ENCODE measurements around the gene ETF1. TPM values are rescaled to one million over a fixed set of nuclear protein-coding genes. Genes with fewer than 3 reads are reported as not detected.

Gene ETF1
- total RNA-seq, 1 donor from 2014 or later: 102 TPM

DNA sequence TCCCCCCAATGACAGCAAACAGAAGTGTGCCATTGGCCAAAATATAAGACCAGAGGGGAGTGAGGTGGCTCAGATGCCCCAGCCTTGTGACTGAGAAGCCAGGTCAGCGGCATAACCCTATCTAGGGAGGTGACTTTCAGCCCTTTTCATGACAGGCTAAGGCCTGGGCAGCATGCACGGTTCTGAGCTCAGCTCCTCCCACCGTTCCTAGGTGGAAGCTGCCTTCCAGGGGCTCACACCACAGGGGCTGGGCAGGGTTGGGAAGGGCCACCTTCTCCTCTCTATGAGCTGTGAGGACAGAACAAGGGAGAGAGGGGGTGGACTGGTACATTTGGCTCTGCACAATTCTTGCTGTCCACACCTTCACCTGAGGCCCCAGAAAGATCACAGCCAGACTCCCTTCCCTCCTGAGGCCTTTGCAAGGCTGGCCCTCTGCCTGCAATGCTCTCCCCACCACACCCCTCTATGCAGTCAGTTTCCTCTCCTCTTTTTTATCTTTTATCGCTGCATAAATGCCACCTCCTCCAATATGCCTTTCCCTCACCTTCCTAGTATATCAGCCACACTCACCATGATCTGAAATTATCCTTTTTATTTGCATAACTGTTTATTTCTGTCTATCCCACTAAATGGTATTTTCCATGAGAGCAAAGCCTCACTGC, 82.9 kb downstream of the ETF1 start:
- DNase-seq: no peak

DNA sequence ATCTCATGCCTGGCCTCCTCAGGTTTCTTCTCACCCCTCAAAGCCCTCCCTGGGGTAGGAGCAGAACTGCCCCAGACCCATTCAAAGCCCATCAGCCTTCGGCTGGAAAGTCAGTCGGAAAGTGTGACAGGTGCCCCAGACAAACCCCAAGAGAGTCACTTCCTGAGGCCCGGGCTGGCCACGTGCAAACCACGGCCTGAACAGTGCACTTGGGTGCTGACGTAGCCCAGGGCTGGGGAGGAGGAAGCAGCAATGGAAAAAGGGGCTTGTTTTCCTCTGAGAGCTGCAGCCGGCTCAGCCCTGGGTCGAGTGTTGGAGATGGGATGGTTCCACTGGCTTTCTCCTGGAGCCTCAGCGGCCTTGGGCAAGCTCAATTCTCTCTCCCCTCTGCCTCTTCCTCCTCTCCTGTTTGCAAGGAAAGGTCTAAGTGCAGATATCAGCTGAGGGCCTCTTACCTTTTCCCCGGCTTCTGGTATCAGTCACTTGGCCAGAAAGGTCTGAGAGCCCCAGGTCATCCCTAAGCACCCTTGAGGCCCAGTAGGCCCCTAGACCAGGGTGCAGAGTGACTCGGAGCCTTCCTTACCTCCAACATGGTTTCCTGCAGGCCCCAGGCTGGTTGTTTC, 83.6 kb downstream of the ETF1 start:
- DNase-seq: peak; percentile 76

DNA sequence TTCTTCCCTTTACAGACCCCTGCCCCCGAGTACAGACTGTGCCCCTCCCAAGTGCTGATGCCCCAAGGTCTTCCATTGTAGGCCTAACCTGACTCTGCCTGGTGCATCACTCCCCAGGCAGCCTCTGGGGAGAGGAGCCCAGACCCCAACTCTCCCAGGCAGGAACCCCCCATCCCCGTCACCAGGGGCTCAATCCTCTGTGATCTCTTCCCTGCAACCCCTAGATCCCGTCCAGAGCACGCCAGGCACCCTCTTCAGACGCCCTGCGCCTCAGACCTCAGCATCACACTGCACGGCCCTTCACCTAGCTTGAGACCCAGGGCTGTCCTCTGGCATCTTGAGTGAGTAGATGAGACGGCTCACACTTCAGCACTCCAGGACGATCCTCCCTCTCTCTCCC, 84.2 kb downstream of the ETF1 start:
- no peak for DNase-seq

DNA sequence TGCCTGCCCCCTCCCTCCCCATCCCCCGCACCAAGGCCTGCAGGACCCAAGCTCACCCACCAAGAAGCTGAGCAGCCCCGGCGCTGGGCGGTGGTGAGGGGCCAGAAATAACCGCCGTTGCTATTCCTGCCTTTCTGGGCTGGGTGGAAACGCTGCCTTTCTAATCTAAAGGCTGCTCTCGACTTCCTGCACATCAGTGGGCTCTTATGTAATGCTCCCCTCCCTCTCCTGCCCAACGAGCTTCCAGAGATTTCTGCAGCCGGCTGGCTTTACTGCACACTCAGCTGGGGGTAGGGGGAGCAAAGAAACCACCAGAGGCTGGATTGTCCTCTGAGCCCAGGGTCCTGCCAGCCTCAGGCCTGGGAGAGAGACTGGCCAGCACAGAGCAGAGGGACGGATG, 84.7 kb downstream of the ETF1 start:
- DNase-seq: no peak

DNA sequence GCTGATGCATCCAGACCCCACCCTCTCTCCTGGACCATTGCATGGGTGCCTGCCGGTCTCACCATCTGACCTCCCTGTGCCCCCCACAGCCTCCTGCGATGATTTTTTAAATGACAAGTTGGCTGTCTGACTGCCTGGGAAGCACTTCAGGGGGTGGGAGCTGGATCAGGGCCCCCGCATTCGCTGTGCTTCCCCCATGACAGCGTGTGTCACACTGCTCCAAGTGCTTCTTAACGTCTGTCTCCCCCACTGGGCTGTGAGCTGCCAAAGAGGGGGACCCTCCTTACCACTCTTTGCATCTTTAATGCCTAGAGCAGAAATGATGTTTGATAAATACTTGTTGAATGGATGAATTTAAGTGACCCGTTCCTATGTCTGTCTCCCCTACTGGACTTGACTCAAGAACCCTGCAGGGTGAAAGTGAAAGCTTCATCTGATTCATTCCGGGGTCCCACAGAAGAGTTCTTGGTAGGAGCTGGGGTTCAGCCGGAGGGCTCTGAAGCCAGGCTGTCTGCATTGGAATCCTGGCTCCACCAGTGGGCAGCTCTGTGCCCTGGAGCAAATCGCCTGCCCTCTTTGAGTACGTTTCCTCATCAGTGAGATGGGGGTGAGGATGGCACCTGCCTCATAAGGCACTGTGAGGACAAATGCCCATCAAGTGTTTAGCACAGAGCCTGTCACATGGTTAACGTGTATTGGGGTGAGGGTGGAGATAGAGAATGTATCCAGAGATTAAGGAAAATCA, 85.3 kb downstream of the ETF1 start:
- no peak for DNase-seq

Other genes with a start within 250 kb of the ETF1 start
- 2.4 and 11.3 TPM in 2 replicates for gene CDC25C, start 211.4 kb downstream of the ETF1 start, total RNA-seq
- gene FAM53C, start 205.0 kb downstream of the ETF1 start, total RNA-seq: 28.6 and 34.3 TPM in 2 replicates
- gene KDM3B, start 190.6 kb downstream of the ETF1 start, total RNA-seq: 52.8 and 74.3 TPM in 2 replicates
- 0.68 and 1.5 TPM in 2 replicates for gene REEP2, start 104.2 kb downstream of the ETF1 start, total RNA-seq
- gene EGR1, start 77.8 kb downstream of the ETF1 start, total RNA-seq: 0.93 and 4.8 TPM in 2 replicates
- 239 and 281 TPM in 2 replicates for gene HSPA9, start 32.2 kb upstream of the ETF1 start, total RNA-seq
- gene CTNNA1, start 210.2 kb upstream of the ETF1 start, total RNA-seq: 643 and 770 TPM in 2 replicates